Smooth muscle cell (in vitro differentiated cells): ENCODE measurements around the gene UCN. TPM values are rescaled to one million over a fixed set of nuclear protein-coding genes. Genes with fewer than 3 reads are reported as not detected.

ENCODE experiments used
- DNase-seq: peaks from one replicate; lab custom pipeline; 2025; ENCODE audit not compliant: unreplicated experiment; lab: John Stamatoyannopoulos, UW
- H2AFZ ChIP-seq: fragments of 200-600 bp; sonication (generic); 2 replicates; pipeline ENCODE4 v1.6.0; 2016; ENCODE audit warnings: antibody characterized with exemption, low read depth, mild to moderate bottlenecking
- H3F3A ChIP-seq: fragments of 200-600 bp; sonication (generic); 2 replicates; pipeline ENCODE4 v1.6.0; 2017; ENCODE audit warnings: antibody characterized with exemption, low read depth
- H3K27ac ChIP-seq: fragments of 200-600 bp; sonication (generic); 2 replicates; pipeline ENCODE4 v1.5.1; 2016; ENCODE audit warnings: low read depth, mild to moderate bottlenecking
- H3K27me3 ChIP-seq: fragments of 200-600 bp; sonication (generic); 2 replicates; pipeline ENCODE4 v1.6.1; 2016; ENCODE audit warnings: low read depth, mild to moderate bottlenecking
- H3K36me3 ChIP-seq: fragments of 200-600 bp; sonication (generic); 2 replicates; pipeline ENCODE4 v1.5.1; 2016; ENCODE audit warnings: low read depth
- H3K4me1 ChIP-seq: fragments of 200-600 bp; sonication (generic); 2 replicates; pipeline ENCODE4 v1.5.1; 2016; ENCODE audit warnings: low read depth
- H3K4me2 ChIP-seq: fragments of 200-600 bp; sonication (generic); 2 replicates; pipeline ENCODE4 v1.6.0; 2016; ENCODE audit warnings: mild to moderate bottlenecking
- H3K4me3 ChIP-seq: fragments of 200-600 bp; sonication (generic); 2 replicates; pipeline ENCODE4 v1.5.1; 2016; ENCODE audit warnings: mild to moderate bottlenecking
- H3K79me2 ChIP-seq: fragments of 200-600 bp; sonication (generic); 2 replicates; pipeline ENCODE4 v1.6.0; 2016; ENCODE audit warnings: low read depth, mild to moderate bottlenecking
- H3K9ac ChIP-seq: fragments of 200-600 bp; sonication (generic); 2 replicates; pipeline ENCODE4 v1.6.0; 2016; ENCODE audit warnings: low read depth
- H3K9me3 ChIP-seq: fragments of 200-600 bp; sonication (generic); replicated peaks from 2 replicates; pipeline ENCODE4 v1.5.1; 2016; ENCODE audit warnings: low read depth
- H4K20me1 ChIP-seq: fragments of 200-600 bp; sonication (generic); 2 replicates; pipeline ENCODE4 v1.6.0; 2016; ENCODE audit warnings: low read depth
- CTCF ChIP-seq: fragments of 200-600 bp; sonication (generic); IDR thresholded peaks from 2 replicates; pipeline ENCODE4 v1.5.1; 2017; ENCODE audit warnings: borderline replicate concordance, mild to moderate bottlenecking, antibody characterized with exemption; ENCODE audit not compliant: insufficient read depth, poor library complexity, severe bottlenecking
- WGBS: methylation state at CpG from one replicate; pipeline ENCODE4 v1.1.7; 2016; ENCODE audit warnings: low lambda C conversion rate; 5-methylcytosine and 5-hydroxymethylcytosine counted together
- polyA plus RNA-seq: library from polyadenylated mRNA; unstranded; fragments of >200 nt; fragmentation: Nextera tagmentation; extraction: Ambion mirVana; gene quantifications from 2 replicates; pipeline ENCODE4 v1.2.1, GENCODE V29; 2016
- total RNA-seq: library from RNA; depleted of rRNA; stranded (reverse); fragments of >200 nt; gene quantifications from 2 replicates; pipeline ENCODE4 v1.2.3, GENCODE V29; 2014

The UCN gene
- total and polyA plus RNA-seq, 2 experiments from 2014 or later: 0.36 to 3.6 TPM

- no peak for TF ChIP-seq CTCF
- DNase-seq: no peak
- H3K4me2 ChIP-seq: no peak overlapping the region
- 21% methylated on average over 49 of the region's 51 CpGs for whole genome bisulfite sequencing
- H3K4me3 ChIP-seq: no peak overlapping the region
- peaks cover 21% of the 10 kb centered on the region for H4K20me1 ChIP-seq
- H3K4me1 ChIP-seq: peaks cover 6% of the 10 kb centered on the region
- H3K79me2 ChIP-seq: no peaks in the 10 kb centered on the region
- no peak overlapping the region for H3K27ac ChIP-seq
- no peaks in the 10 kb centered on the region for H3F3A ChIP-seq
- H3K27me3 ChIP-seq: peaks cover 48% of the 10 kb centered on the region
- H2AFZ ChIP-seq: no peak overlapping the region
- H3K9ac ChIP-seq: no peak overlapping the region
- no peaks in the 10 kb centered on the region for H3K36me3 ChIP-seq
- H3K9me3 ChIP-seq: no peaks in the 10 kb centered on the region
Observed at GRCh38 chr2:27306573-27307286, 1.5 kb downstream of the UCN start.

DNA sequence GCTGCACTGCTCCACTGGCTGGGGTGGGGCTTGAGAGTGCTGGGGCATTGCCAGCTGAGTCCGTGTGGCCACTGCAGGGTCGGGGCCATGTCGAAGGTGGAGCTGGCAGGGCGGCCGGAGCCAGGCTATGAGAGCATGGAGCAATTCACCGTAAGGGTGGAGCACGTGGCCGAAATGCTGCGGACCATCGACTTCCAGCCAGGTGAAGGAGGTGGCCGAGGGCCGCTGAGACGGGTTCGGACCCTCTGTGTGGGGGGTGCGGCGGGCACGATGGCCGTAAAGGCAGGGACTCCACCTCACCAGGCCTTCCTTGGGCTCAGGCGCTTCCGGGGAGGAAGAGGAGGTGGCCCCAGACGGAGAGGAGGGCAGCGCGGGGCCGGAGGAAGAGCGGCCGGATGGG lies 2.1 kb downstream of the UCN start:
- no peak for TF ChIP-seq CTCF
- Histone ChIP-seq H3K9ac (no peak overlapping the region), H2AFZ (no peak overlapping the region), H3K27me3 (peaks cover 48% of the 10 kb centered on the region), H3K27ac (no peak overlapping the region), H3K4me3 (no peak overlapping the region), H3K4me1 (peaks cover 6% of the 10 kb centered on the region), H3K9me3 (no peaks in the 10 kb centered on the region), H3K36me3 (no peaks in the 10 kb centered on the region), H3F3A (no peaks in the 10 kb centered on the region), H3K79me2 (no peaks in the 10 kb centered on the region), H4K20me1 (peaks cover 21% of the 10 kb centered on the region), H3K4me2 (no peak overlapping the region)
- no peak for DNase-seq
- 71% methylated on average over 26 of the region's 26 CpGs for WGBS

GRCh38 chr2:27305516-27305915 lies 2.7 kb downstream of the UCN start:
- Histone ChIP-seq H3K9ac (no peak overlapping the region), H3K9me3 (no peaks in the 10 kb centered on the region), H2AFZ (no peak overlapping the region), H3K36me3 (no peaks in the 10 kb centered on the region), H3K4me1 (peaks cover 6% of the 10 kb centered on the region), H3K27ac (no peak overlapping the region), H3K27me3 (peaks cover 48% of the 10 kb centered on the region), H3F3A (no peaks in the 10 kb centered on the region), H3K79me2 (no peaks in the 10 kb centered on the region), H3K4me2 (no peak overlapping the region), H3K4me3 (no peak overlapping the region), H4K20me1 (peaks cover 21% of the 10 kb centered on the region)
- no peak for DNase-seq
- no peak for TF ChIP-seq CTCF
- WGBS: 94% methylated on average over 16 of the region's 16 CpGs

GRCh38 chr2:27304488-27305240 lies 3.6 kb downstream of the UCN start:
- WGBS: 91% methylated on average over 13 of the region's 13 CpGs
- no peak for DNase-seq
- Histone ChIP-seq H3K9me3 (no peaks in the 10 kb centered on the region), H3K9ac (no peak overlapping the region), H4K20me1 (peaks cover 21% of the 10 kb centered on the region), H2AFZ (no peak overlapping the region), H3K27ac (no peak overlapping the region), H3F3A (no peaks in the 10 kb centered on the region), H3K4me2 (no peak overlapping the region), H3K4me1 (peaks cover 6% of the 10 kb centered on the region), H3K27me3 (peaks cover 48% of the 10 kb centered on the region), H3K79me2 (no peaks in the 10 kb centered on the region), H3K4me3 (no peak overlapping the region), H3K36me3 (no peaks in the 10 kb centered on the region)
- no peak for TF ChIP-seq CTCF
